Measurements from ENCODE around the gene SCGN.

GRCh38 chr6:25623065-25623464 is 28.9 kb upstream of the SCGN start:
- no peak for TF ChIP-seq CTCF (conservative IDR thresholded peaks at IDR 0.05; ENCODE audit: low read length)
- no peak for TF ChIP-seq EZH2phosphoT487 (IDR thresholded peaks at IDR 0.05; ENCODE audit: borderline replicate concordance)

Measured in Loucy (cell line).